Urinary bladder (tissue), 4 donors: ENCODE data around the gene CRISPLD2. TPM values are rescaled to one million over a fixed set of nuclear protein-coding genes. Genes with fewer than 3 reads are reported as not detected.
"Not testable (repeated sequence)": the region's sequence is repeated elsewhere in the genome, so short reads cannot be mapped to it uniquely, and the experiment has no call there.

Experiments
- DNase-seq: peaks from one replicate; pipeline ENCODE4 v3.0.0-alpha.2; 2015; ENCODE audit errors: extremely low spot score
- H3K27ac ChIP-seq: one replicate; pipeline ENCODE4 v1.5.1; 2013; ENCODE audit warnings: low read depth, mild to moderate bottlenecking, moderate library complexity
- H3K36me3 ChIP-seq: one replicate; pipeline ENCODE4 v1.6.1; 2013; ENCODE audit warnings: mild to moderate bottlenecking, moderate library complexity; ENCODE audit not compliant: insufficient read depth
- H3K4me1 ChIP-seq: one replicate; pipeline ENCODE4 v1.6.1; 2013; ENCODE audit warnings: mild to moderate bottlenecking, moderate library complexity; ENCODE audit not compliant: insufficient read depth
- H3K4me3 ChIP-seq: one replicate; pipeline ENCODE4 v1.5.1; 2013; ENCODE audit warnings: low read depth, low read length
- WGBS: extraction: QIAGEN DNeasy Blood & Tissue Kit; methylation state at CpG from one replicate; pipeline ENCODE4 v1.1.7; 2013; 5-methylcytosine and 5-hydroxymethylcytosine counted together
- polyA plus RNA-seq: library from polyadenylated mRNA; stranded (reverse); fragments of 200-250 nt; gene quantifications from one replicate; pipeline ENCODE4 v1.2.3, GENCODE V29; 2013
- total RNA-seq: library from RNA; depleted of rRNA; stranded (reverse); fragments of >200 nt; gene quantifications from one replicate; pipeline ENCODE4 v1.2.3, GENCODE V29; 2014
- donor health status: healthy with polysubstance abuse.
- donor health status: healthy.

Gene CRISPLD2
- total and polyA plus RNA-seq, 2 donors: 69.1 to 228 TPM

- H3K36me3 ChIP-seq, DNase-seq, H3K4me3 ChIP-seq, H3K4me1 ChIP-seq, H3K27ac ChIP-seq: not testable (repeated sequence)
- 93% methylated on average over 17 of the region's 17 CpGs for WGBS
Observed at GRCh38 chr16:84872971-84873370, 53.2 kb downstream of the CRISPLD2 start.

- H3K4me3 ChIP-seq: no peak overlapping the region
- H3K36me3 ChIP-seq: no peaks in the 10 kb centered on the region
- H3K27ac ChIP-seq: no peak overlapping the region
- DNase-seq: no peak
- no peaks in the 10 kb centered on the region for H3K4me1 ChIP-seq
- WGBS: 40% methylated on average over 4 of the region's 4 CpGs
Observed at GRCh38 chr16:84874004-84874435, 54.2 kb downstream of the CRISPLD2 start.

GRCh38 chr16:84874553-84874952 is 54.8 kb downstream of the CRISPLD2 start:
- H3K27ac ChIP-seq: no peak overlapping the region

GRCh38 chr16:84874983-84875382 is 55.2 kb downstream of the CRISPLD2 start:
- no peaks in the 10 kb centered on the region for H3K36me3 ChIP-seq
- no peak overlapping the region for H3K27ac ChIP-seq
- no peak overlapping the region for H3K4me3 ChIP-seq

More at GRCh38 chr16:84874553-84874952, 54.8 kb downstream of the CRISPLD2 start:
- Histone ChIP-seq H3K4me3 (no peak overlapping the region), H3K36me3 (no peaks in the 10 kb centered on the region), H3K4me1 (no peaks in the 10 kb centered on the region)
- DNase-seq: no peak
- 40% methylated on average over 5 of the region's 5 CpGs for WGBS

GRCh38 chr16:84875846-84876245 is 56.1 kb downstream of the CRISPLD2 start:
- H3K36me3 ChIP-seq: no peaks in the 10 kb centered on the region
- no peak overlapping the region for H3K27ac ChIP-seq
- WGBS: 94% methylated on average over 6 of the region's 6 CpGs
- DNase-seq: no peak
- H3K4me1 ChIP-seq: no peaks in the 10 kb centered on the region
- H3K4me3 ChIP-seq: no peak overlapping the region

More at GRCh38 chr16:84874983-84875382, 55.2 kb downstream of the CRISPLD2 start:
- no peaks in the 10 kb centered on the region for H3K4me1 ChIP-seq
- 79% methylated on average over 3 of the region's 3 CpGs for WGBS
- DNase-seq: no peak

- Histone ChIP-seq H3K4me3 (no peak overlapping the region), H3K36me3 (no peaks in the 10 kb centered on the region), H3K4me1 (no peaks in the 10 kb centered on the region), H3K27ac (no peak overlapping the region)
- no peak for DNase-seq
- 84% methylated on average over 13 of the region's 13 CpGs for WGBS
Observed at GRCh38 chr16:84876873-84877606, 57.3 kb downstream of the CRISPLD2 start.

GRCh38 chr16:84878770-84879169 is 59.0 kb downstream of the CRISPLD2 start:
- H3K27ac ChIP-seq: peak overlapping the region; percentile 28
- H3K36me3 ChIP-seq: no peaks in the 10 kb centered on the region
- DNase-seq: no peak
- no peak overlapping the region for H3K4me3 ChIP-seq
- H3K4me1 ChIP-seq: no peaks in the 10 kb centered on the region
- 95% methylated on average over 5 of the region's 5 CpGs for WGBS

- no peaks in the 10 kb centered on the region for H3K4me1 ChIP-seq
- no peak overlapping the region for H3K27ac ChIP-seq
- DNase-seq: no peak
- no peak overlapping the region for H3K4me3 ChIP-seq
- 76% methylated on average over 11 of the region's 11 CpGs for WGBS
- no peaks in the 10 kb centered on the region for H3K36me3 ChIP-seq
Observed at GRCh38 chr16:84879569-84880487, 60.0 kb downstream of the CRISPLD2 start.

GRCh38 chr16:84881702-84882521 is 62.1 kb downstream of the CRISPLD2 start:
- Histone ChIP-seq H3K4me1 (no peaks in the 10 kb centered on the region), H3K4me3 (no peak overlapping the region), H3K27ac (no peak overlapping the region), H3K36me3 (no peaks in the 10 kb centered on the region)
- no peak for DNase-seq
- WGBS: 60% methylated on average over 8 of the region's 8 CpGs

- no peak overlapping the region for H3K4me3 ChIP-seq
- H3K4me1 ChIP-seq: no peaks in the 10 kb centered on the region
- no peak for DNase-seq
- H3K27ac ChIP-seq: no peak overlapping the region
- WGBS: 69% methylated on average over 9 of the region's 9 CpGs
- H3K36me3 ChIP-seq: no peaks in the 10 kb centered on the region
Observed at GRCh38 chr16:84883301-84883700, 63.5 kb downstream of the CRISPLD2 start.

GRCh38 chr16:84884246-84884595 is 64.4 kb downstream of the CRISPLD2 start:
- Histone ChIP-seq H3K27ac (no peak overlapping the region), H3K4me3 (no peak overlapping the region), H3K36me3 (no peaks in the 10 kb centered on the region), H3K4me1 (no peaks in the 10 kb centered on the region)
- DNase-seq: no peak
- 61% methylated on average over 6 of the region's 6 CpGs for WGBS

- 63% methylated on average over 25 of the region's 25 CpGs for WGBS
- no peak overlapping the region for H3K4me3 ChIP-seq
- H3K27ac ChIP-seq: no peak overlapping the region
- no peak for DNase-seq
- H3K4me1 ChIP-seq: no peaks in the 10 kb centered on the region
- H3K36me3 ChIP-seq: no peaks in the 10 kb centered on the region
Observed at GRCh38 chr16:84884596-84885341, 65.0 kb downstream of the CRISPLD2 start.
